Measurements from ENCODE around the gene EXOC2. TPM values are rescaled to one million over a fixed set of nuclear protein-coding genes. Genes with fewer than 3 reads are reported as not detected.

The EXOC2 gene
- total RNA-seq, 4 donors from 2014 or later = 19.5 to 23.6 (median 20.9) TPM

- intact Hi-C loops (cut with DNase I; ENCODE audit: low total_unique reads) = no loop called here
- no peak for DNase-seq (ENCODE audit: low spot score in 2 of 2)
- TF ChIP-seq CTCF (IDR thresholded peaks at IDR 0.05) (no peak), POLR2A (IDR thresholded peaks at IDR 0.05) (no peak)
- WGBS, 2 donors = 79 to 85% methylated on average over 6 of the region's 6 CpGs
- H3K4me3 ChIP-seq (ENCODE audit: low read depth, poor library complexity, severe bottlenecking) = no peak overlapping the region
Measured at GRCh38 chr6:491233-491632, 201.7 kb downstream of the EXOC2 start.

GRCh38 chr6:490251-491037 is 202.5 kb downstream of the EXOC2 start:
- intact Hi-C loops (cut with DNase I; ENCODE audit: low total_unique reads) = no loop called here

GRCh38 chr6:489762-490161 is 203.2 kb downstream of the EXOC2 start:
- no peak for TF ChIP-seq CTCF (IDR thresholded peaks at IDR 0.05)
- TF ChIP-seq POLR2A (IDR thresholded peaks at IDR 0.05) = no peak
- H3K4me3 ChIP-seq (ENCODE audit: low read depth, poor library complexity, severe bottlenecking) = no peak overlapping the region
- DNase-seq (ENCODE audit: low spot score in 2 of 2) = no peak
- WGBS, 2 donors = 93 to 96% methylated on average over 11 of the region's 11 CpGs
- intact Hi-C loops (cut with DNase I; ENCODE audit: low total_unique reads) = no loop called here

More at GRCh38 chr6:490251-491037, 202.5 kb downstream of the EXOC2 start:
- no peak overlapping the region for H3K4me3 ChIP-seq (ENCODE audit: low read depth, poor library complexity, severe bottlenecking)
- TF ChIP-seq POLR2A (IDR thresholded peaks at IDR 0.05) (no peak), CTCF (IDR thresholded peaks at IDR 0.05) (no peak)
- no peak for DNase-seq (ENCODE audit: low spot score in 2 of 2)
- WGBS, 2 donors = 53 to 55% methylated on average over 6 of the region's 6 CpGs

GRCh38 chr6:489001-489400 is 203.9 kb downstream of the EXOC2 start:
- 91 to 94% methylated on average over 4 of the region's 4 CpGs for WGBS, 2 donors
- no peak overlapping the region for H3K4me3 ChIP-seq (ENCODE audit: low read depth, poor library complexity, severe bottlenecking)
- no peak for TF ChIP-seq POLR2A (IDR thresholded peaks at IDR 0.05)
- no peak for TF ChIP-seq CTCF (IDR thresholded peaks at IDR 0.05)
- intact Hi-C loops (cut with DNase I; ENCODE audit: low total_unique reads) = no loop called here
- no peak for DNase-seq (ENCODE audit: low spot score in 2 of 2)

GRCh38 chr6:487956-488355 is 205.0 kb downstream of the EXOC2 start:
- intact Hi-C loops (cut with DNase I; ENCODE audit: low total_unique reads) = no loop called here
- WGBS, 2 donors = 63 to 69% methylated on average over 13 of the region's 13 CpGs
- TF ChIP-seq POLR2A (IDR thresholded peaks at IDR 0.05) = no peak
- TF ChIP-seq CTCF (IDR thresholded peaks at IDR 0.05) = no peak
- H3K4me3 ChIP-seq (ENCODE audit: low read depth, poor library complexity, severe bottlenecking) = no peak overlapping the region
- DNase-seq (ENCODE audit: low spot score in 2 of 2) = no peak

All from lower leg skin (tissue), 4 donors.